Tibial nerve (tissue), 4 donors: ENCODE results near the gene DFFB. TPM values are rescaled to one million over a fixed set of nuclear protein-coding genes. Genes with fewer than 3 reads are reported as not detected.

Source experiments
- DNase-seq, 2 donors: peaks; one replicate each; pipeline ENCODE4 v3.0.0-alpha.2; 2019; ENCODE audit warnings: low spot score in 2 of 2
- H3K27ac ChIP-seq, 4 donors: fragments of 200-600 bp; sonication (generic) in 3 of 4; one replicate each; pipeline ENCODE4 v1.5.1; 2017 to 2019; ENCODE audit warnings: mild to moderate bottlenecking in 1 of 4
- H3K27me3 ChIP-seq, 2 donors: fragments of 200-600 bp; sonication (generic) in 1 of 2; one replicate each; pipeline versions ENCODE4 v1.5.1 to v1.6.0; 2017 to 2019
- H3K36me3 ChIP-seq, 3 donors: fragments of 200-600 bp; sonication (generic); one replicate each; pipeline ENCODE4 v1.5.1; 2018 to 2019
- H3K4me1 ChIP-seq, 4 donors: fragments of 200-600 bp; sonication (generic) in 3 of 4; one replicate each; pipeline ENCODE4 v1.5.1; 2017 to 2019
- H3K4me3 ChIP-seq, 4 donors: fragments of 200-600 bp; sonication (generic) in 3 of 4; one replicate each; pipeline ENCODE4 v1.5.1; 2017 to 2019; ENCODE audit warnings: mild to moderate bottlenecking in 1 of 4, moderate library complexity in 1 of 4
- H3K9me3 ChIP-seq, 4 donors: fragments of 200-600 bp; sonication (generic) in 3 of 4; one replicate each; pipeline ENCODE4 v1.5.1; 2017 to 2019
- CTCF ChIP-seq, 5 experiments: fragments of 200-600 bp in 3 of 5; fragments of 450-650 bp in 2 of 5; sonication (generic) in 3 of 5; IDR thresholded peaks; one replicate each; pipeline ENCODE4 v1.5.1; 2016 to 2019; ENCODE audit warnings: antibody characterized with exemption in 5 of 5, mild to moderate bottlenecking in 3 of 5, moderate library complexity in 2 of 5
- EP300 ChIP-seq, 2 donors: sonication (generic); formaldehyde crosslinking; IDR thresholded peaks; one replicate each; pipeline ENCODE4 v1.6.1; 2017; ENCODE audit warnings: antibody characterized with exemption in 2 of 2, mild to moderate bottlenecking in 1 of 2
- POLR2A ChIP-seq, 2 donors: fragments of 450-650 bp; IDR thresholded peaks; one replicate each; pipeline ENCODE4 v1.6.1; 2017; ENCODE audit warnings: antibody characterized with exemption in 2 of 2, mild to moderate bottlenecking in 2 of 2, moderate library complexity in 2 of 2
- WGBS, 2 donors: methylation state at CpG; one replicate each; pipeline ENCODE4 v1.1.5; 2018; 5-methylcytosine and 5-hydroxymethylcytosine counted together
- total RNA-seq, 4 donors: library from RNA; depleted of rRNA; stranded (reverse); fragments of >200 nt; gene quantifications; one replicate each; pipeline ENCODE4 v1.1.0, GENCODE V29; 2016

Gene DFFB
- total RNA-seq, 4 donors from 2014 or later = 7.0 to 17.7 (median 15.2) TPM

- no peak for DNase-seq
- Histone ChIP-seq H3K36me3 (no peaks in the 10 kb centered on the region), H3K27me3 (peaks cover 0 to 12% of the 10 kb centered on the region in 2 donors), H3K27ac (no peak overlapping the region), H3K9me3 (peaks cover 0 to 16% (median 1%) of the 10 kb centered on the region in 4 donors), H3K4me3 (no peak overlapping the region), H3K4me1 (no peaks in the 10 kb centered on the region)
- 74 to 93% methylated on average over 8 to 10 of the region's 10 CpGs for WGBS, 2 donors
- TF ChIP-seq POLR2A (IDR thresholded peaks at IDR 0.05) (no peak), CTCF (IDR thresholded peaks at IDR 0.05) (no peak), EP300 (IDR thresholded peaks at IDR 0.05) (no peak)
Measured at GRCh38 chr1:3930301-3931006, 73.2 kb downstream of the DFFB start.

- Histone ChIP-seq H3K4me1 (no peaks in the 10 kb centered on the region), H3K27ac (no peak overlapping the region), H3K4me3 (no peak overlapping the region), H3K27me3 (peaks cover 0 to 7% of the 10 kb centered on the region in 2 donors), H3K9me3 (peaks cover 0 to 24% (median 1%) of the 10 kb centered on the region in 4 donors), H3K36me3 (no peaks in the 10 kb centered on the region)
- TF ChIP-seq CTCF (IDR thresholded peaks at IDR 0.05) (no peak), POLR2A (IDR thresholded peaks at IDR 0.05) (no peak), EP300 (IDR thresholded peaks at IDR 0.05) (no peak)
- WGBS, 2 donors = 64 to 76% methylated on average over 10 to 16 of the region's 17 CpGs
- no peak for DNase-seq
Measured at GRCh38 chr1:3931007-3931912, 74.0 kb downstream of the DFFB start.

- Histone ChIP-seq H3K27me3 (peaks cover 0 to 7% of the 10 kb centered on the region in 2 donors), H3K4me3 (no peak overlapping the region), H3K4me1 (no peaks in the 10 kb centered on the region), H3K27ac (no peak overlapping the region), H3K36me3 (no peaks in the 10 kb centered on the region), H3K9me3 (peaks cover 0 to 35% (median 3%) of the 10 kb centered on the region in 4 donors)
- 72 to 83% methylated on average over 21 of the region's 21 CpGs for WGBS, 2 donors
- DNase-seq = no peak
- TF ChIP-seq POLR2A (IDR thresholded peaks at IDR 0.05) (no peak), EP300 (IDR thresholded peaks at IDR 0.05) (no peak), CTCF (IDR thresholded peaks at IDR 0.05) (no peak)
Measured at GRCh38 chr1:3932156-3932919, 75.1 kb downstream of the DFFB start.

Other genes with a start within 250 kb of the DFFB start
- 10 to 100 TPM; 25.3 to 63.3 (median 42.8) TPM for gene MEGF6, start 246.0 kb upstream of the DFFB start, total RNA-seq
- gene TPRG1L, start 232.5 kb upstream of the DFFB start, total RNA-seq = 10 to 100 TPM; 26.7 to 39.8 (median 34.7) TPM
- gene WRAP73, start 207.4 kb upstream of the DFFB start, total RNA-seq = 10 to 100 TPM; 11.1 to 17.1 (median 12.9) TPM
- under 1 TPM in 1 of 4 donors, not detected in 3; 0.30 TPM for gene TP73, start 205.0 kb upstream of the DFFB start, total RNA-seq
- not detected for gene CCDC27, start 105.0 kb upstream of the DFFB start, total RNA-seq
- 10 to 100 TPM in 1 of 4 donors, not detected in 3; 23.1 TPM for gene SMIM1, start 84.7 kb upstream of the DFFB start, total RNA-seq
- gene LRRC47, start 61.0 kb upstream of the DFFB start, total RNA-seq = 10 to 100 TPM; 40.8 to 46.3 (median 42.6) TPM
- 10 to 100 TPM; 41.5 to 68.6 (median 48.0) TPM for gene CEP104, start 265 bp upstream of the DFFB start, total RNA-seq
- gene C1orf174, start 42.8 kb downstream of the DFFB start, total RNA-seq = 10 to 100 TPM; 18.2 to 24.6 (median 19.1) TPM